GM23248 (cell line): ENCODE results near the gene PRKAR2A. TPM values are rescaled to one million over a fixed set of nuclear protein-coding genes. Genes with fewer than 3 reads are reported as not detected.
"Not testable (repeated sequence)": the region's sequence is repeated elsewhere in the genome, so short reads cannot be mapped to it uniquely, and the experiment has no call there.

Experiments used
- DNase-seq: peaks from one replicate; pipeline ENCODE4 v3.0.0-alpha.2; 2015
- H2AFZ ChIP-seq: fragments of 200-600 bp; sonication (generic); 2 replicates; pipeline ENCODE4 v1.6.1; 2016; ENCODE audit warnings: antibody characterized with exemption
- H3F3A ChIP-seq: fragments of 200-600 bp; sonication (generic); 2 replicates; pipeline ENCODE4 v1.6.1; 2016; ENCODE audit warnings: mild to moderate bottlenecking, antibody characterized with exemption, mixed run types; ENCODE audit not compliant: insufficient read depth
- H3K27ac ChIP-seq: fragments of 200-600 bp; sonication (generic); 2 replicates; pipeline ENCODE4 v1.5.1; 2016; ENCODE audit warnings: mild to moderate bottlenecking
- H3K27me3 ChIP-seq: fragments of 200-600 bp; sonication (generic); replicated peaks from 2 replicates; pipeline ENCODE4 v1.6.1; 2016; ENCODE audit warnings: mild to moderate bottlenecking; ENCODE audit not compliant: insufficient read depth
- H3K36me3 ChIP-seq: fragments of 200-600 bp; sonication (generic); 2 replicates; pipeline ENCODE4 v1.6.1; 2016; ENCODE audit warnings: low read depth, mild to moderate bottlenecking
- H3K4me1 ChIP-seq: fragments of 200-600 bp; sonication (generic); 2 replicates; pipeline ENCODE4 v1.6.1; 2016; ENCODE audit warnings: mild to moderate bottlenecking; ENCODE audit not compliant: insufficient read depth
- H3K4me2 ChIP-seq: fragments of 200-600 bp; sonication (generic); one replicate; pipeline ENCODE4 v1.6.1; 2016; ENCODE audit warnings: mild to moderate bottlenecking; ENCODE audit not compliant: unreplicated experiment
- H3K4me3 ChIP-seq: fragments of 200-600 bp; sonication (generic); 2 replicates; pipeline ENCODE4 v1.5.1; 2016; ENCODE audit warnings: mild to moderate bottlenecking
- H3K79me2 ChIP-seq: fragments of 200-600 bp; sonication (generic); 2 replicates; pipeline ENCODE4 v1.6.1; 2016; ENCODE audit warnings: mild to moderate bottlenecking; ENCODE audit not compliant: insufficient read depth
- H3K9ac ChIP-seq: fragments of 200-600 bp; sonication (generic); 2 replicates; pipeline ENCODE4 v1.6.1; 2016; ENCODE audit warnings: mild to moderate bottlenecking
- H3K9me2 ChIP-seq: fragments of 200-600 bp; sonication (generic); 2 replicates; pipeline ENCODE4 v1.6.1; 2016; ENCODE audit warnings: mixed run types, mild to moderate bottlenecking, moderate library complexity; ENCODE audit not compliant: insufficient read depth
- H3K9me3 ChIP-seq: fragments of 200-600 bp; sonication (generic); one replicate; pipeline ENCODE4 v1.6.1; 2017; ENCODE audit warnings: low read depth
- H4K20me1 ChIP-seq: fragments of 200-600 bp; sonication (generic); 2 replicates; pipeline ENCODE4 v1.6.0; 2016; ENCODE audit not compliant: insufficient read depth
- EZH2 ChIP-seq: fragments of 200-600 bp; sonication (generic); IDR thresholded peaks from 2 replicates; pipeline ENCODE4 v1.6.1; 2018; ENCODE audit warnings: antibody characterized with exemption, mild to moderate bottlenecking; ENCODE audit not compliant: insufficient read depth, poor library complexity, severe bottlenecking
- EZH2phosphoT487 ChIP-seq: fragments of 200-600 bp; sonication (generic); IDR thresholded peaks from 2 replicates; pipeline ENCODE4 v1.6.1; 2018; ENCODE audit warnings: antibody characterized with exemption, moderate library complexity, mild to moderate bottlenecking, low read depth; ENCODE audit not compliant: insufficient read depth
- WGBS, 2 experiments: methylation state at CpG; one replicate each; pipeline ENCODE4 v1.1.6; 2015 to 2017; ENCODE audit warnings: low lambda C conversion rate in 2 of 2, low coverage in 1 of 2; ENCODE audit errors: missing lambda C conversion rate in 2 of 2; 5-methylcytosine and 5-hydroxymethylcytosine counted together
- in situ Hi-C: fragments of 300-500 bp; cut with MboI; formaldehyde crosslinking; loops from 2 replicates; pipeline ENCODE4 v1.15.0; 2020
- polyA plus RNA-seq: library from polyadenylated mRNA; unstranded; fragments of >200 nt; fragmentation: Nextera tagmentation; extraction: Ambion mirVana; gene quantifications from 2 replicates; pipeline ENCODE4 v1.2.1, GENCODE V29; 2016
- total RNA-seq: library from RNA; depleted of rRNA; stranded (reverse); fragments of >200 nt; shearing (Covaris generic); gene quantifications from 2 replicates; pipeline ENCODE4 v1.2.3, GENCODE V29; 2014

The PRKAR2A gene
- total and polyA plus RNA-seq, 2 experiments from 2014 or later, result 11.8 to 26.8 TPM

GRCh38 chr3:48770192-48770502 is 77.5 kb downstream of the PRKAR2A start:
- in situ Hi-C loops, result no loop called here
- no peak for TF ChIP-seq EZH2phosphoT487
- TF ChIP-seq EZH2, result no peak
- Histone ChIP-seq H4K20me1 (no peaks in the 10 kb centered on the region), H3K36me3 (peaks cover 5% of the 10 kb centered on the region; the same call in 1 of the 2 replicates), H3K9me2 (no peaks in the 10 kb centered on the region), H3K4me3 (no peak overlapping the region), H2AFZ (no peak overlapping the region), H3K4me2 (no peak overlapping the region), H3K9me3 (no peaks in the 10 kb centered on the region), H3K27me3 (no peaks in the 10 kb centered on the region), H3K27ac (no peak overlapping the region), H3F3A (peaks cover 5% of the 10 kb centered on the region; the same call in 1 of the 2 replicates), H3K4me1 (no peaks in the 10 kb centered on the region), H3K79me2 (no peaks in the 10 kb centered on the region), H3K9ac (no peak overlapping the region)
- 59 to 66% methylated on average over 4 of the region's 4 CpGs for WGBS, 2 experiments
- DNase-seq, result no peak

GRCh38 chr3:48765376-48765775 is 82.3 kb downstream of the PRKAR2A start:
- no peaks in the 10 kb centered on the region for H3K4me1 ChIP-seq
- no peak overlapping the region for H3K9ac ChIP-seq
- H2AFZ ChIP-seq, result no peak overlapping the region
- no peaks in the 10 kb centered on the region for H3K9me2 ChIP-seq
- in situ Hi-C loops, result no loop called here
- H3F3A ChIP-seq, result peaks cover 9% of the 10 kb centered on the region; the same call in 1 of the 2 replicates
- no peak overlapping the region for H3K4me2 ChIP-seq
- H3K27ac ChIP-seq, result no peak overlapping the region
- no peak overlapping the region for H3K4me3 ChIP-seq
- DNase-seq, result peak; percentile 46
- no peak for TF ChIP-seq EZH2
- no peak for TF ChIP-seq EZH2phosphoT487
- H3K36me3 ChIP-seq, result peaks cover 8% of the 10 kb centered on the region
- 96 to 100% methylated on average over 1 of the region's 1 CpG for WGBS, 2 experiments
- no peaks in the 10 kb centered on the region for H3K79me2 ChIP-seq
- H3K27me3 ChIP-seq, result no peaks in the 10 kb centered on the region
- no peaks in the 10 kb centered on the region for H4K20me1 ChIP-seq
- H3K9me3 ChIP-seq, result no peaks in the 10 kb centered on the region

- in situ Hi-C loops, result no loop called here
- TF ChIP-seq EZH2 (no peak), EZH2phosphoT487 (no peak)
- no peaks in the 10 kb centered on the region for H4K20me1 ChIP-seq
- H3F3A ChIP-seq, result peaks cover 9% of the 10 kb centered on the region; the same call in 1 of the 2 replicates
- no peaks in the 10 kb centered on the region for H3K79me2 ChIP-seq
- no peak overlapping the region for H3K27ac ChIP-seq
- no peaks in the 10 kb centered on the region for H3K27me3 ChIP-seq
- no peaks in the 10 kb centered on the region for H3K9me3 ChIP-seq
- H2AFZ ChIP-seq, result no peak overlapping the region
- H3K4me3 ChIP-seq, result no peak overlapping the region
- WGBS, 2 experiments, result 84 to 91% methylated on average over 3 of the region's 3 CpGs
- H3K4me1 ChIP-seq, result no peaks in the 10 kb centered on the region
- H3K36me3 ChIP-seq, result peaks cover 8% of the 10 kb centered on the region
- no peak for DNase-seq
- no peaks in the 10 kb centered on the region for H3K9me2 ChIP-seq
- H3K4me2 ChIP-seq, result no peak overlapping the region
- no peak overlapping the region for H3K9ac ChIP-seq
Measured at GRCh38 chr3:48762816-48763215, 84.9 kb downstream of the PRKAR2A start.

GRCh38 chr3:48759991-48760540 is 87.6 kb downstream of the PRKAR2A start:
- H3K79me2 ChIP-seq, in situ Hi-C loops, H3K27ac ChIP-seq, H3K9me3 ChIP-seq, H3K9ac ChIP-seq, H3K9me2 ChIP-seq, H3K4me3 ChIP-seq, H4K20me1 ChIP-seq, DNase-seq, H3F3A ChIP-seq, H3K27me3 ChIP-seq, H3K36me3 ChIP-seq, H3K4me1 ChIP-seq, H3K4me2 ChIP-seq, H2AFZ ChIP-seq: not testable (repeated sequence)
- WGBS, 2 experiments, result 99 to 100% methylated on average over 5 of the region's 5 CpGs

GRCh38 chr3:48759531-48759930 is 88.1 kb downstream of the PRKAR2A start:
- H3K9me3 ChIP-seq, H3K4me1 ChIP-seq, H3K36me3 ChIP-seq, H3K79me2 ChIP-seq, H3K4me2 ChIP-seq, H3K9me2 ChIP-seq, H3K27me3 ChIP-seq, H2AFZ ChIP-seq, H3K27ac ChIP-seq, H3K4me3 ChIP-seq, in situ Hi-C loops, H4K20me1 ChIP-seq, H3F3A ChIP-seq, H3K9ac ChIP-seq, DNase-seq: not testable (repeated sequence)
- 97 to 100% methylated on average over 6 of the region's 6 CpGs for WGBS, 2 experiments
